Mesenchymal stem cell (in vitro differentiated cells and primary cell): ENCODE results near the gene PRR5.
"Not testable (repeated sequence)": the region's sequence is repeated elsewhere in the genome, so short reads cannot be mapped to it uniquely, and the experiment has no call there.

Experiments
- DNase-seq: peaks from one replicate; pipeline ENCODE4 v3.0.0-alpha.2; 2013
- H2AFZ ChIP-seq: one replicate; pipeline ENCODE4 v1.6.1; 2013; ENCODE audit warnings: low read depth, mild to moderate bottlenecking, control low read depth, inconsistent platforms, low read length, moderate library complexity
- H2AK5ac ChIP-seq: 2 replicates; pipeline ENCODE4 v1.6.1; 2013; ENCODE audit warnings: low read length, moderate library complexity, mild to moderate bottlenecking, inconsistent platforms; ENCODE audit not compliant: severe bottlenecking
- H2BK120ac ChIP-seq: one replicate; pipeline ENCODE4 v1.6.1; 2013; ENCODE audit warnings: low read depth, mild to moderate bottlenecking, inconsistent platforms, low read length, moderate library complexity
- H2BK12ac ChIP-seq, 2 experiments: one replicate each; pipeline ENCODE4 v1.6.1; 2013; ENCODE audit warnings: inconsistent platforms in 2 of 2, low read length in 2 of 2, mild to moderate bottlenecking in 2 of 2, moderate library complexity in 2 of 2, control low read depth in 1 of 2
- H2BK15ac ChIP-seq: one replicate; pipeline ENCODE4 v1.6.1; 2013; ENCODE audit warnings: mild to moderate bottlenecking, low read depth, inconsistent platforms; ENCODE audit not compliant: poor library complexity, severe bottlenecking
- H2BK5ac ChIP-seq: 2 replicates; pipeline ENCODE4 v1.6.1; 2013; ENCODE audit warnings: low read depth, mild to moderate bottlenecking, low read length, control low read depth, inconsistent platforms; ENCODE audit not compliant: poor library complexity, severe bottlenecking
- H3K14ac ChIP-seq, 2 experiments: one replicate each; pipeline ENCODE4 v1.6.1; 2013; ENCODE audit warnings: inconsistent platforms in 2 of 2, low read length in 2 of 2, control low read depth in 1 of 2, mild to moderate bottlenecking in 1 of 2, moderate library complexity in 1 of 2
- H3K18ac ChIP-seq, 2 experiments: one replicate each; pipeline ENCODE4 v1.6.1; 2013; ENCODE audit warnings: inconsistent platforms in 2 of 2, low read length in 2 of 2, control low read depth in 1 of 2, low read depth in 1 of 2, mild to moderate bottlenecking in 1 of 2
- H3K23ac ChIP-seq, 2 experiments: one replicate each; pipeline ENCODE4 v1.6.1; 2013; ENCODE audit warnings: inconsistent platforms in 2 of 2, low read length in 2 of 2, mild to moderate bottlenecking in 2 of 2, moderate library complexity in 2 of 2, control low read depth in 1 of 2
- H3K27ac ChIP-seq: 2 replicates; pipeline ENCODE4 v1.5.1; 2013; ENCODE audit warnings: mild to moderate bottlenecking, moderate library complexity, low read length, control low read depth, inconsistent platforms; ENCODE audit not compliant: poor library complexity, severe bottlenecking
- H3K27me3 ChIP-seq, 2 experiments: 2 replicates each; pipeline versions ENCODE4 v1.6.1 to v1.7.0; 2013; ENCODE audit warnings: low read length in 2 of 2, mild to moderate bottlenecking in 2 of 2, moderate library complexity in 2 of 2, control low read depth in 1 of 2, inconsistent platforms in 1 of 2; ENCODE audit not compliant: control insufficient read depth in 1 of 2, insufficient read depth in 1 of 2
- H3K36me3 ChIP-seq, 2 experiments: 2 replicates each; pipeline versions ENCODE4 v1.6.1 to v1.7.0; 2013; ENCODE audit warnings: low read length in 2 of 2, control low read depth in 1 of 2, inconsistent platforms in 1 of 2, low read depth in 1 of 2, mild to moderate bottlenecking in 1 of 2; ENCODE audit not compliant: insufficient read depth in 2 of 2, control insufficient read depth in 1 of 2
- H3K4ac ChIP-seq, 2 experiments: one replicate each; pipeline ENCODE4 v1.6.1; 2013; ENCODE audit warnings: inconsistent platforms in 2 of 2, low read length in 2 of 2, mild to moderate bottlenecking in 2 of 2, moderate library complexity in 2 of 2, control low read depth in 1 of 2, low read depth in 1 of 2
- H3K4me1 ChIP-seq: 2 replicates; pipeline ENCODE4 v1.6.1; 2013; ENCODE audit warnings: low read depth, low read length, control low read depth; ENCODE audit not compliant: control insufficient read depth, insufficient read depth
- H3K4me2 ChIP-seq: 2 replicates; pipeline ENCODE4 v1.6.1; 2013; ENCODE audit warnings: low read length, mild to moderate bottlenecking, inconsistent platforms; ENCODE audit not compliant: poor library complexity, severe bottlenecking
- H3K4me3 ChIP-seq, 2 experiments: 2 replicates each; pipeline versions ENCODE4 v1.5.1 to v1.7.0; 2013; ENCODE audit warnings: low read length in 2 of 2, mild to moderate bottlenecking in 2 of 2, control low read depth in 1 of 2, low read depth in 1 of 2; ENCODE audit not compliant: insufficient read depth in 1 of 2
- H3K79me1 ChIP-seq: replicated peaks from 2 replicates; pipeline ENCODE4 v1.6.1; 2013; ENCODE audit warnings: mild to moderate bottlenecking, control low read depth, low read length, inconsistent platforms; ENCODE audit not compliant: poor library complexity, severe bottlenecking
- H3K9ac ChIP-seq: 2 replicates; pipeline ENCODE4 v1.7.0; 2013; ENCODE audit warnings: mild to moderate bottlenecking, low read length, moderate library complexity
- H3K9me3 ChIP-seq: 2 replicates; pipeline ENCODE4 v1.7.0; 2013; ENCODE audit warnings: mild to moderate bottlenecking, low read length; ENCODE audit not compliant: control insufficient read depth
- H4K8ac ChIP-seq: one replicate; pipeline ENCODE4 v1.6.1; 2013; ENCODE audit warnings: inconsistent platforms, mild to moderate bottlenecking, low read length, moderate library complexity
- H4K91ac ChIP-seq: one replicate; pipeline ENCODE4 v1.6.1; 2013; ENCODE audit warnings: mild to moderate bottlenecking, low read length, inconsistent platforms
- WGBS: methylation state at CpG from one replicate; pipeline ENCODE4 v1.1.7; 2013; ENCODE audit warnings: mixed read lengths; 5-methylcytosine and 5-hydroxymethylcytosine counted together

Gene PRR5

GRCh38 chr22:44673406-44673805 is 28.6 kb upstream of the PRR5 start:
- DNase-seq, result no peak
- 93% methylated on average over 8 of the region's 8 CpGs for WGBS
- Histone ChIP-seq H4K8ac (no peak overlapping the region), H3K23ac (no peak overlapping the region), H3K9me3 (no peaks in the 10 kb centered on the region), H3K18ac (no peak overlapping the region), H3K79me1 (peaks cover 12% of the 10 kb centered on the region), H3K36me3 (peaks cover 0 to 3% of the 10 kb centered on the region in 2 experiments), H2BK12ac (no peak overlapping the region), H2AFZ (no peak overlapping the region), H2BK5ac (no peak overlapping the region), H3K27ac (no peak overlapping the region), H2AK5ac (no peak overlapping the region), H4K91ac (no peak overlapping the region), H3K9ac (no peak overlapping the region), H3K27me3 (peaks cover 3 to 22% of the 10 kb centered on the region in 2 experiments), H3K4me2 (no peak overlapping the region), H3K4ac (no peak overlapping the region), H3K4me3 (no peak overlapping the region), H2BK15ac (no peak overlapping the region), H3K4me1 (peaks cover 27% of the 10 kb centered on the region), H3K14ac (no peak overlapping the region), H2BK120ac (no peak overlapping the region)

GRCh38 chr22:44676066-44676440 is 26.0 kb upstream of the PRR5 start:
- H2BK120ac ChIP-seq, H3K36me3 ChIP-seq, H3K4ac ChIP-seq, H3K9ac ChIP-seq, H3K79me1 ChIP-seq, H3K27me3 ChIP-seq, H3K23ac ChIP-seq, H2BK12ac ChIP-seq, H2BK5ac ChIP-seq, DNase-seq, H3K9me3 ChIP-seq, H3K18ac ChIP-seq, H4K8ac ChIP-seq, H3K27ac ChIP-seq, H3K14ac ChIP-seq, H2AFZ ChIP-seq, H4K91ac ChIP-seq, H2AK5ac ChIP-seq, H3K4me2 ChIP-seq, H3K4me3 ChIP-seq: not testable (repeated sequence)
- 94% methylated on average over 6 of the region's 6 CpGs for WGBS
- Histone ChIP-seq H3K4me1 (peaks cover 38% of the 10 kb centered on the region), H2BK15ac (peak overlapping the region; percentile 54)

- Histone ChIP-seq H2AK5ac (peak overlapping the region; percentile 24), H3K4ac (peak overlapping the region; percentile 11 to 28), H2BK12ac (peak overlapping the region; percentile 68 to 92), H3K4me3 (peak overlapping the region in 1 of 2 experiments; percentile 29), H3K23ac (peak overlapping the region in 1 of 2 experiments; percentile 19), H2AFZ (no peak overlapping the region), H4K8ac (peak overlapping the region; percentile 76), H3K9ac (no peak overlapping the region), H2BK15ac (peak overlapping the region; percentile 6), H2BK5ac (peak overlapping the region; percentile 33), H4K91ac (peak overlapping the region; percentile 89), H3K14ac (peak overlapping the region in 1 of 2 experiments; percentile 86), H3K4me1 (peaks cover 40% of the 10 kb centered on the region), H3K4me2 (peak overlapping the region; percentile 79), H3K79me1 (peaks cover 6% of the 10 kb centered on the region), H3K9me3 (no peaks in the 10 kb centered on the region), H3K18ac (peak overlapping the region; percentile 54 to 64), H3K27me3 (no peaks in the 10 kb centered on the region), H3K27ac (peak overlapping the region; percentile 22), H2BK120ac (no peak overlapping the region), H3K36me3 (no peaks in the 10 kb centered on the region)
- peak; percentile 51 for DNase-seq
- WGBS, result 60% methylated on average over 25 of the region's 25 CpGs
Measured at GRCh38 chr22:44676441-44677352, 25.3 kb upstream of the PRR5 start.

- Histone ChIP-seq H3K9me3 (no peaks in the 10 kb centered on the region), H3K9ac (no peak overlapping the region), H3K27me3 (no peaks in the 10 kb centered on the region), H3K79me1 (peaks cover 6% of the 10 kb centered on the region), H3K23ac (no peak overlapping the region), H3K18ac (peak overlapping the region; percentile 54 to 64), H3K4me2 (peak overlapping the region; percentile 79), H3K36me3 (no peaks in the 10 kb centered on the region), H3K4ac (peak overlapping the region in 1 of 2 experiments; percentile 28), H2AK5ac (peak overlapping the region; percentile 29), H4K8ac (peak overlapping the region; percentile 29), H3K4me1 (peaks cover 45% of the 10 kb centered on the region), H3K14ac (no peak overlapping the region), H2BK12ac (peak overlapping the region in 1 of 2 experiments; percentile 68), H2BK15ac (peak overlapping the region; percentile 4), H2AFZ (no peak overlapping the region), H4K91ac (peak overlapping the region; percentile 70), H2BK120ac (no peak overlapping the region), H3K27ac (no peak overlapping the region), H2BK5ac (no peak overlapping the region), H3K4me3 (peak overlapping the region in 1 of 2 experiments; percentile 29)
- DNase-seq, result no peak
- 93% methylated on average over 9 of the region's 10 CpGs for WGBS
Measured at GRCh38 chr22:44677353-44677840, 24.6 kb upstream of the PRR5 start.
